ENCODE measurements around the gene ANKRD13A. TPM values are rescaled to one million over a fixed set of nuclear protein-coding genes. Genes with fewer than 3 reads are reported as not detected.
A peak's percentile ranks its signal among the peaks of the same experiment; 100 is the strongest.
"Not testable (repeated sequence)": the region's sequence is repeated elsewhere in the genome, so short reads cannot be mapped to it uniquely, and the experiment has no call there.

ANKRD13A gene
- total RNA-seq, 1 experiment from 2014 or later, result 34.5 TPM

GRCh38 chr12:110048242-110049027 lies 49.2 kb downstream of the ANKRD13A start, which contains the start of gene C12orf76:
TSS of gene C12orf76 (minus strand) at chr12:110048522. CDS start at chr12:110048495, 27 bp downstream.
- no TSS peak for BruUV-seq (replicated peaks)
- intact Hi-C loops (cut with micrococcal nuclease; ENCODE audit: unreplicated experiment), result no loop called here
- CTCF ChIA-PET, result no interaction called here
- Mint-ChIP-seq H3K27ac (ENCODE audit: unreplicated experiment) (peak within 1 kb of the TSS; percentile 90), H3K27me3 (ENCODE audit: unreplicated experiment) (no peaks in the 10 kb centered on the region), H3K36me3 (ENCODE audit: insufficient read depth, unreplicated experiment) (peaks cover 25% of the 10 kb centered on the region), H3K4me1 (ENCODE audit: low read depth, unreplicated experiment) (peaks cover 9% of the 10 kb centered on the region), H3K4me3 (ENCODE audit: low read depth, unreplicated experiment) (peak within 1 kb of the TSS; percentile 99), H3K9me3 (ENCODE audit: low read depth, unreplicated experiment) (no peaks in the 10 kb centered on the region)
- TF ChIP-seq CTCF (IDR thresholded peaks at IDR 0.05; ENCODE audit: unreplicated experiment), result no peak
- peak; percentile 93 for DNase-seq

- intact Hi-C loops (cut with micrococcal nuclease; ENCODE audit: unreplicated experiment); H3K9me3 Mint-ChIP-seq (ENCODE audit: low read depth, unreplicated experiment); H3K4me1 Mint-ChIP-seq (ENCODE audit: low read depth, unreplicated experiment); DNase-seq; H3K27me3 Mint-ChIP-seq (ENCODE audit: unreplicated experiment); CTCF ChIA-PET; BruUV-seq (replicated peaks): not testable (repeated sequence)
- peak overlapping the region; percentile 90 for H3K27ac Mint-ChIP-seq (ENCODE audit: unreplicated experiment)
- H3K4me3 Mint-ChIP-seq (ENCODE audit: low read depth, unreplicated experiment), result peak overlapping the region; percentile 99
- H3K36me3 Mint-ChIP-seq (ENCODE audit: insufficient read depth, unreplicated experiment), result peaks cover 25% of the 10 kb centered on the region
Observed at GRCh38 chr12:110049034-110049433, 49.8 kb downstream of the ANKRD13A start.

GRCh38 chr12:110049666-110050065 lies 50.4 kb downstream of the ANKRD13A start:
- H3K27ac Mint-ChIP-seq (ENCODE audit: unreplicated experiment); H3K9me3 Mint-ChIP-seq (ENCODE audit: low read depth, unreplicated experiment); BruUV-seq (replicated peaks); H3K27me3 Mint-ChIP-seq (ENCODE audit: unreplicated experiment); CTCF ChIA-PET; DNase-seq; intact Hi-C loops (cut with micrococcal nuclease; ENCODE audit: unreplicated experiment); H3K4me3 Mint-ChIP-seq (ENCODE audit: low read depth, unreplicated experiment): not testable (repeated sequence)
- peaks cover 25% of the 10 kb centered on the region for H3K36me3 Mint-ChIP-seq (ENCODE audit: insufficient read depth, unreplicated experiment)
- H3K4me1 Mint-ChIP-seq (ENCODE audit: low read depth, unreplicated experiment), result peaks cover 12% of the 10 kb centered on the region

- H3K27me3 Mint-ChIP-seq (ENCODE audit: unreplicated experiment), result no peaks in the 10 kb centered on the region
- H3K27ac Mint-ChIP-seq (ENCODE audit: unreplicated experiment), result no peak overlapping the region
- H3K4me3 Mint-ChIP-seq (ENCODE audit: low read depth, unreplicated experiment), result no peak overlapping the region
- CTCF ChIA-PET, result no interaction called here
- H3K9me3 Mint-ChIP-seq (ENCODE audit: low read depth, unreplicated experiment), result no peaks in the 10 kb centered on the region
- H3K36me3 Mint-ChIP-seq (ENCODE audit: insufficient read depth, unreplicated experiment), result peaks cover 19% of the 10 kb centered on the region
- H3K4me1 Mint-ChIP-seq (ENCODE audit: low read depth, unreplicated experiment), result peaks cover 24% of the 10 kb centered on the region
- no peak for TF ChIP-seq CTCF (IDR thresholded peaks at IDR 0.05; ENCODE audit: unreplicated experiment)
- DNase-seq, result no peak
- BruUV-seq (replicated peaks), result no TSS peak
- intact Hi-C loops (cut with micrococcal nuclease; ENCODE audit: unreplicated experiment), result no loop called here
Observed at GRCh38 chr12:110050927-110051326, 51.7 kb downstream of the ANKRD13A start.

- H3K4me1 Mint-ChIP-seq (ENCODE audit: low read depth, unreplicated experiment), result peaks cover 29% of the 10 kb centered on the region
- H3K27me3 Mint-ChIP-seq (ENCODE audit: unreplicated experiment); intact Hi-C loops (cut with micrococcal nuclease; ENCODE audit: unreplicated experiment); DNase-seq; H3K27ac Mint-ChIP-seq (ENCODE audit: unreplicated experiment); H3K9me3 Mint-ChIP-seq (ENCODE audit: low read depth, unreplicated experiment); H3K4me3 Mint-ChIP-seq (ENCODE audit: low read depth, unreplicated experiment); BruUV-seq (replicated peaks); H3K36me3 Mint-ChIP-seq (ENCODE audit: insufficient read depth, unreplicated experiment): not testable (repeated sequence)
- CTCF ChIA-PET, result interaction anchor here (1.3 kb wide), 1 partner anchor 18 kb away, joined by 3 read pairs; no protein-coding TSS in a partner anchor
Observed at GRCh38 chr12:110055375-110056352, 56.4 kb downstream of the ANKRD13A start.

- H3K9me3 Mint-ChIP-seq (ENCODE audit: low read depth, unreplicated experiment); H3K27ac Mint-ChIP-seq (ENCODE audit: unreplicated experiment); DNase-seq; H3K27me3 Mint-ChIP-seq (ENCODE audit: unreplicated experiment); H3K4me3 Mint-ChIP-seq (ENCODE audit: low read depth, unreplicated experiment); H3K36me3 Mint-ChIP-seq (ENCODE audit: insufficient read depth, unreplicated experiment); intact Hi-C loops (cut with micrococcal nuclease; ENCODE audit: unreplicated experiment); BruUV-seq (replicated peaks): not testable (repeated sequence)
- CTCF ChIA-PET, result interaction anchor here (1.3 kb wide), 1 partner anchor 17 kb away, joined by 3 read pairs; no protein-coding TSS in a partner anchor
- peaks cover 29% of the 10 kb centered on the region for H3K4me1 Mint-ChIP-seq (ENCODE audit: low read depth, unreplicated experiment)
Observed at GRCh38 chr12:110056643-110057042, 57.4 kb downstream of the ANKRD13A start.
